ENCODE measurements around the gene NEMP2.

NEMP2 gene

DNA sequence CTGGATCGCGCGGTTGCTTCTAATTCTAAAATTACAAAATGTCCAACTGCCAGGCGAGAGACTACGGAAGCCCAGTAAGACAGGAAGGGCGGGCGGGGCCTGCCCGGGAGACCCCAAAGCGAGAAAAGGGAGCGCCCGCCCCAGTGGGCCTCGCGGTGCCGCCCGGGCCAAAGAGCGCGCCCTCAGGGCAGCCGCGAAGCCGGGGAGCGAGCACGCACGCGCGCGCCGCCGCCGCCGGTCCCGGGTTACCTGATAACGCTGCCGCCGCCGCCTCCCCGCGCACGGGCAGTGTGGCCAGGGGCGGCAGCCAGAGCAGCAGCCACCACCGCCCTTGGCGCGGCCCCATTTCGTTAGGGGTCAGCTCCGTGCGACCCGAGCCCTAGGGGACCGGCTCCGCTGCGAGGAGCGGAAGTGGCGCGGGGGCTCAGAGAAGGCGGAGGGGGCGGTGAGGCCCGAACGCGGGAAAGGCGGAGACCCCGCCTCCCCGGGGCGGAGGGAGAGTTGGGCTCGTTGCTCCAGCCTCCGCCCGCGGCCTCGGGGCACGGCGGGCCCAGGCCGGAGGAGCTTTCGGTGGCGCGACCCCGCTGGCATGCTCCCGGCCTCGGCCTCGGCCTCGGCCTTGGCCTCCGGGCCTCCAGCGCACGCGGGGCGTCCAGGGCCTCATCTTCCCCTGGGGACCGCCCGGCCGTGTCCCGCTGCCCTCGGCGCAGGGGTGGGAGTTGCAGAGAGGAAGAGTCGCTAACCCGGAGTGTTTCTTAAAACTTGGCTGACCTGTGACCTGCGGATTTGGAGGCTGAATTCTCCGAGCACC, at the start of gene NEMP2:
TSS of gene NEMP2 (minus strand) at position 413 of the 811 bp plus-strand sequence. CDS start at position 346, 67 bp downstream.
- peak; percentile 77 for DNase-seq (ENCODE audit: low read depth)

DNA sequence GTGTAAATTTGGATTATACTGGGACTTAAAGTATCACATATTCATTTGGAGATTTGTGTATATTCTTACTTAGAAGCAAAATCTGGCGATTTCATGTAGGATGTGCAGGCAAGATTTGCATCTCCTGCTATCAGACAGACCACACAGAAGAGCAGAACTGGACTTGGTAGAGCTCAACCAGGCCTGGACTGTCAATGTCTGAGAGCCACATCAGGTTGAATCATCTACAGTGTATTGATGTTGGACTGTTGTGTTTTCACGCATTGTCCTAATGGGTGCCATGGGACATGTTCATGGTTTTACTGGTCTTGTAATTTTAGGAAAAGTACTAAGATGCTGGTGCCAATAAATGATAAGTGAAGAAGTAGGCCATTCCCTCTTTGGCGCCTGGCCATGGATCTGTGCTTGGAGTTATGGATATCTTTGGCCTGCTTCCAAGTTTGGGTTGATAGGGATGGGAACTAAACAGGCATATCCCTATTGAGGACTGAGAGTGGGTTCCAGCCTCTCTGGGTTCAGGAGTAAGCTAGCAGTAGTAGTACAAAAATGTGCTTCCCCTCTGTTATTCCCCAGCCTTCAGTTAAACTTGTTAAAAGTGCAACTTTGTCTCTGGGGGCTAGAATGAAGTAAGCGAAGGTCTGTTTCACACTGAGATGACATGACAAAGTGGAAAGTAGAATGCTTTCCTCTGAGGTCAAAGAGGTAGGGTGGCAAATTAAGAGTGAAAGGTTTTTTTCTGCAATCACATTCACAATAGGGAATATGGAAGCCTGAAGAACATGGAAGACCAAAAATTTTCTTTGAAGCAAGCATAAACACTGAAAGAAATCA, 49.2 kb upstream of the NEMP2 start:
- DNase-seq (ENCODE audit: low read depth): no peak

- no peak for DNase-seq (ENCODE audit: low read depth)
These were observed 48.4 kb upstream of the NEMP2 start for GRCh38 chr2:190582736-190583506.

DNA sequence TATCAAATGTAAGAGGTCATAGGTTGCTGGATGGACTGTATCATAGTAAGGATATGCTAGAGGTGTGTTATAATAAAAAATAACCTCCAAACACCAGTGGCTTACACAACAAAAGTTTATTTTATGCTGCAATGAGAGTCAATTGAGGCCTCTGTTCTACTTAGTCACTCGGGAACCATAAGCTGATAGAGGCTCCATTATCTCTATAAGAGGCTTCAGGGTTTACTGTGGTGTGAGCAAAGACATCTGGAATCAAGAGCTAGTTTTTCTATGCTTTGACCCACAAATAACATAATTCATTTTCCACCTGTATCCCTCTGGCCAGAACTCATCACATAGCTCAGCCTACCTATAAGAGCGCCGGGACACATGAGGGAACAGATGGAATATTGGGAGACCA, 47.5 kb upstream of the NEMP2 start:
- DNase-seq (ENCODE audit: low read depth): no peak

- DNase-seq (ENCODE audit: low read depth): no peak
These were observed 45.7 kb upstream of the NEMP2 start for GRCh38 chr2:190579915-190580846.

DNA sequence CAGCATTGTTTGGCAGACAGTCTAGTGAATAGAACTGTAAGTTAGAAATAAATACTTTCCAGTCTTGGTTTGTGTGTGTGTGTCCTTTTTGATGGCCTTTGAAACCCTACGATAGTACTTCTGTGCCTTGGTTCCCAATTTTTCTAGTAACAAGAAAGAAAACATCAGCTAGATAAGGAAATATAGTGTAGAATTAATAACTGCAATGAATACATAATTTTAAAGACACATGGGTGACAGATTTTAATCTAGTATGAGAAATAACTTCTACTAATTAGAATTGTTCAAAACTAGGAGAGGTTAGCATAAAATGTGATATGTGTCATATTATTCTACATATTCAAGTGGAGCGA, 44.5 kb upstream of the NEMP2 start:
- DNase-seq (ENCODE audit: low read depth): no peak

- DNase-seq (ENCODE audit: low read depth): no peak
These were observed 43.9 kb upstream of the NEMP2 start for GRCh38 chr2:190578158-190579057.

DNA sequence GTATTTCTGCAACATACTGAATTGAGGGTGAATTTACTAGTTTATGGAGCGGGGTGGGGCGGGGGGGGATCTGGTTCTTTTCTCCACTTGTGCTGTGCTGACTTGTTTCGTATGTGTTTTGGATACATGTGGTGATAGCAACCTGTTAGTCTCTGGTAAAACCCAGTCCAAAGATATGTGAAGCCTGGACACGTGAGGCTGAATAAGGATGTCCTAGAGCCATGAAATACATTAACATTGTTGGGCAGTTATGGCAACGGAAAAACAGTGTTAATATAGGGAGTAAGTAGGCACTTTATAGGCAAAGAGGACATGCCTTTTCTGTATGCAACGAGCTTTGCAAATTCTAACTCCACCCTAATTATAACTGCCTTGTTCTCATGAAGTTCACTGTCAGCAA, 42.1 kb upstream of the NEMP2 start:
- no peak for DNase-seq (ENCODE audit: low read depth)

DNA sequence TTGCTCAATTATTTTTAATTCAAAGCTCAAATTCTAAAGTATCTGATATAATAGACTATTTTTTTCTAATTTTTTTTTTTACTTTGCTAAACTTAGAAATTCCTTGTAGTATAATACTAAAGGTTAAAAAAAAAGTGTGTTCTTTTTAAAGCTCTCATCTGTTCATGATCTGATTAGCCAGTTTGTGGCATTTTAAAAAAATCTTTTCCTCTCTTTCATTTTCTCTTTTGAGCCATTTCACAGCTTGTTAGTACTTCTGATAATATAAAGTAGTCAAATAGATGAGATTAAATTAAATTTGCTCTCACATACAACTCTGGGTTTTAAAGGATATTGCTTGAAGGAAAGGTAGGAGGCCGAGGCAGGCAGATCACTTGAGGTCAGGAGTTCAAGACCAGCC, 40.7 kb upstream of the NEMP2 start:
- DNase-seq (ENCODE audit: low read depth): no peak

GRCh38 chr2:190574169-190574568, 39.6 kb upstream of the NEMP2 start:
- DNase-seq (ENCODE audit: low read depth): no peak

DNA sequence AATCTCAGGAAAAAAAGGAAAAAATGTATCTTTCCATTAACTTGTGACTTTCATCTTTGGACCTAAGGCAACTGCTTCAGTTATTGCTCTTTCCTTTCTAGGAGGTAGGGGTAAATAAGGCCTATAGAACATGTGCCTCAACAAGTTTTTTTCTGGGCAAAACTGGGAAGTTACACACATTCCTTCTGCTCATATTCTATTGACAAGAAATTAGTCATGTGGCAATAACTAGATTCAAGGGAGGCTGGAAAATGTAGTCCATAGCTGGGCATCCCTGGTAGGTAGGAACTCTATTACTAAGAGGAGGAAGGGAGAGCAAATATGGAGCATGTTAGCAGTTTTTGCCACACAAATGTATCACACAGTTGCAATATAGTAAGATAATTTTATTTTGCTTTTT, 37.7 kb upstream of the NEMP2 start:
- DNase-seq (ENCODE audit: low read depth): no peak

GRCh38 chr2:190571686-190572085, 37.2 kb upstream of the NEMP2 start:
- no peak for DNase-seq (ENCODE audit: low read depth)

- no peak for DNase-seq (ENCODE audit: low read depth)
These were observed 36.3 kb upstream of the NEMP2 start for GRCh38 chr2:190570871-190571270.

DNA sequence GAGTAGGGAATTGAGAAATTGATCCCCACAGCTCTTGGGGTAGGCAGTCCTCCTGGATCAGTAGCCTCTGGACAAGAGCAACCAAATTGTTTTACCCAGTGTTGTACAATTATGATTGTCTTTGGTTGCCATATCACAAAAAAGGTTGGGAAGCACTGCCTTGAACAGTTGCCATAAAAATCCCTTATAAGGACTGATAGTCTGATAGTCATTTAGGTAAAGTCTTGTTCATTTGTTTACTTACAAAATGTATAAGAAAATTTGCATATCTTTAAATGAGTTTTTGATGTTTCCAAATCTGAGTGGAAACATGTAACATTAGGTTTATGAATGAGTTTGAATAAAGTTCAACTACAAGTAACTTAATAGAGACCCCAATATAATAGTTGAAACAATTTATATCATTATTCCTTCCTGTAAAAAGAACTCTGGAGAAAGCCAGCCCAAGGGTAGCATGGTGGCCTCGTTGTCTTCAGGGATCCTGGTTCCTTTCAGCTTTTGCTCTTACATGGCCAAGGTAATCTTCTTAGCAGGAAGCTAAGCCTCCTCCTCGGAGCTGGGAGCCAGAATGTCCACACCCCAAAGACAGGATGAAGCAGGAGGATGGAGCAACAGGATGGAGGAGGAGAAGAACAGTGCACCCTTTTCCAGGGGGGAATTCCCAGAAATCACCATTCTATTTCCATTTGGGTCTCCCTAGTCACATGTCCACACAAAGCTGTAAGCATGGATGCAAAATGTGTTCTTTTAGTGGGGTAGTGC, 35.7 kb upstream of the NEMP2 start:
- no peak for DNase-seq (ENCODE audit: low read depth)

DNA sequence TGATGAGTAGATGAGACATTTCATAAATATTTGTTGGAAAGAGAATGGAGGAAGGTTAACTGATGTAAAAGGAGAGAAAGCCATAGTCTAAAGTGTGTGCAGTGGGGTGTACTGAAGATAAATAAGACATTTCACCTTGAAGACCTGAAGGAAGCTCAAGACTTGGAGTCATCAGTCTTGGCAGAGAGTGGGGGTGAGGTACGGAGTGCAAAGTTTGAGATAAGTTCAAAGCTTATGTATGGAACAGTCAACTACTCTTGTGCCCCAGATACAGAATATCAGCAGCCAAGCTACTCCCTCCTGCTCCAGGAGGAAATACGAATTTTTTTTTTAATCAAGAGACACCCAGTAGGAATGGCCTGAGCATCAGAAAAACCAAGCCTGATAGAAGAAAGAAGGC, 30.3 kb upstream of the NEMP2 start:
- no peak for DNase-seq (ENCODE audit: low read depth)

GRCh38 chr2:190563646-190564045, 29.1 kb upstream of the NEMP2 start:
- no peak for DNase-seq (ENCODE audit: low read depth)

DNA sequence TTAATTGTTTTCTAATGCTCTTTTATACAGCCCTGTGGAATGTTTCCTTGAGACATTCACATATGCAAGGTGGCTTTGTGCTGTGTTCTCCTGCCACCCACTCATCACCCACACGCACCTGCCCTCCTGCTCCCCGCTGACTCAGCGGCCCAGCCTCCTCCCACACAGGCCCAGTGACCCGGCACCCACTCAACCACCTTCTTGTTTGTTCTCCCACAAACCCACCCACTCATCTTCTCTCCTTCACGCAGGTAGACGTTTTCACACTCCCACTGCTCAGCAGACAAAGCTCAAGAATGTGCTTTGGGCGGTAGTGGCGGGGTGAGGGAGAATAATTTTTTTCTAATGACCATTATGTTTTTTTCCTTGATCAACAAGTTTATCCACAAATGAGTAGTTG, 28.6 kb upstream of the NEMP2 start:
- peak; percentile 30 for DNase-seq (ENCODE audit: low read depth)

DNA sequence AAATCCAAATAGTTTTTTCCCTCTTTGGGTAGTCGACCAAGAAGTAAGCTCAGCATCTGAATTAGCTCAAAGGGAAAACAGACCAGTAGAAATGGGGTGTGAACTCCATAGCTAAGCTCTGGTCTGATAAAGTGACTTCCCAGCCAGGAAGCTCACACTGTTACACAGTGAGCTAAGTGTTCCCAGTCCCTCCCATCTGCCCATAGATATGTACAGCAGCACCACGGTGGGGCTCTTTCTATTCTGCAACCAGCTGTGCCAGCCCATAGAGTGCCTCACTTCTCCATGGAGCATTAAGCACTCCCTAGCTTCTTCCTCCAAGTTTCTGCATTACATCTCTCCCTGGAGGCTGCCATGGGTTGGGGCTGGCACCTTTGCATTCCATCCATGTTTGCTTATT, 27.6 kb upstream of the NEMP2 start:
- no peak for DNase-seq (ENCODE audit: low read depth)

GRCh38 chr2:190561094-190561493, 26.6 kb upstream of the NEMP2 start:
- no peak for DNase-seq (ENCODE audit: low read depth)

Data from activated T-cell treated with anti-CD3 and anti-CD28 coated beads for 24 hours (primary cell).